MM.1S (cell line): ENCODE measurements around the gene CFAP73.
A peak's percentile ranks its signal among the peaks of the same experiment; 100 is the strongest.

Source experiments
- DNase-seq: peaks from one replicate; pipeline ENCODE4 v3.0.0-alpha.2; 2015
- H2AFZ ChIP-seq: fragments of 300-600 bp; sonication (generic); 2 replicates; pipeline ENCODE4 v1.6.0; 2016; ENCODE audit warnings: antibody characterized with exemption, low read length
- H3F3A ChIP-seq: fragments of 300-600 bp; sonication (generic); 2 replicates; pipeline ENCODE4 v1.6.1; 2016; ENCODE audit warnings: mild to moderate bottlenecking, antibody characterized with exemption, low read length, moderate library complexity, mixed read lengths; ENCODE audit not compliant: insufficient read depth
- H3K27ac ChIP-seq: fragments of 300-600 bp; sonication (generic); 2 replicates; pipeline ENCODE4 v1.5.1; 2016; ENCODE audit warnings: mild to moderate bottlenecking, low read length
- H3K27me3 ChIP-seq: fragments of 300-600 bp; sonication (generic); replicated peaks from 2 replicates; pipeline ENCODE4 v1.6.0; 2016; ENCODE audit warnings: low read length; ENCODE audit not compliant: insufficient read depth
- H3K36me3 ChIP-seq: fragments of 300-600 bp; sonication (generic); replicated peaks from 2 replicates; pipeline ENCODE4 v1.6.1; 2016; ENCODE audit warnings: mild to moderate bottlenecking, low read length, mixed read lengths; ENCODE audit not compliant: insufficient read depth
- H3K4me1 ChIP-seq: fragments of 300-600 bp; sonication (generic); 2 replicates; pipeline ENCODE4 v1.6.1; 2016; ENCODE audit warnings: low read length, mixed read lengths
- H3K4me2 ChIP-seq: fragments of 300-600 bp; sonication (generic); 2 replicates; pipeline ENCODE4 v1.6.0; 2016; ENCODE audit warnings: low read depth, low read length
- H3K4me3 ChIP-seq: fragments of 300-600 bp; sonication (generic); 2 replicates; pipeline ENCODE4 v1.5.1; 2016; ENCODE audit warnings: low read length, mixed read lengths
- H3K79me2 ChIP-seq: fragments of 300-600 bp; sonication (generic); 2 replicates; pipeline ENCODE4 v1.6.1; 2016; ENCODE audit warnings: mixed run types, low read length, mixed read lengths
- H3K9ac ChIP-seq: fragments of 300-600 bp; sonication (generic); 2 replicates; pipeline ENCODE4 v1.6.1; 2016; ENCODE audit warnings: low read length, mixed read lengths
- H3K9me2 ChIP-seq: fragments of 300-600 bp; sonication (generic); replicated peaks from 2 replicates; pipeline ENCODE4 v1.6.1; 2016; ENCODE audit warnings: mild to moderate bottlenecking, low read length, mixed read lengths; ENCODE audit not compliant: insufficient read depth
- H3K9me3 ChIP-seq: fragments of 300-600 bp; sonication (generic); replicated peaks from 2 replicates; pipeline ENCODE4 v1.6.1; 2016; ENCODE audit warnings: mild to moderate bottlenecking, low read length, mixed read lengths; ENCODE audit not compliant: insufficient read depth
- H4K20me1 ChIP-seq: fragments of 300-600 bp; sonication (generic); 2 replicates; pipeline ENCODE4 v1.6.1; 2016; ENCODE audit warnings: mild to moderate bottlenecking, low read length, moderate library complexity, mixed read lengths; ENCODE audit not compliant: insufficient read depth
- CTCF ChIP-seq: fragments of 300-600 bp; sonication (generic); IDR thresholded peaks from 2 replicates; pipeline ENCODE4 v1.5.1; 2016; ENCODE audit warnings: antibody characterized with exemption, low read length, mixed read lengths
- EZH2 ChIP-seq: fragments of 300-600 bp; sonication (generic); optimal IDR thresholded peaks from 2 replicates; pipeline ENCODE3; 2017; ENCODE audit warnings: low read depth, mild to moderate bottlenecking, antibody characterized with exemption, low read length, mixed read lengths
- EZH2phosphoT487 ChIP-seq: fragments of 300-600 bp; sonication (generic); IDR thresholded peaks from 2 replicates; pipeline ENCODE4 v1.6.1; 2018; ENCODE audit warnings: antibody characterized with exemption, low read length

The CFAP73 gene

GRCh38 chr12:113173081-113173698 lies 23.7 kb downstream of the CFAP73 start:
- H3K36me3 ChIP-seq, result no peaks in the 10 kb centered on the region
- no peaks in the 10 kb centered on the region for H3K9me2 ChIP-seq
- H3K9me3 ChIP-seq, result no peaks in the 10 kb centered on the region
- peak overlapping the region; percentile 10; the same call in 1 of the 2 replicates for H3K27ac ChIP-seq
- peak; percentile 46 for DNase-seq
- H3K4me3 ChIP-seq, result no peak overlapping the region
- H3F3A ChIP-seq, result no peaks in the 10 kb centered on the region
- H3K9ac ChIP-seq, result no peak overlapping the region
- no peaks in the 10 kb centered on the region; the same call in 1 of the 2 replicates for H3K4me1 ChIP-seq
- H3K4me2 ChIP-seq, result no peak overlapping the region
- H3K27me3 ChIP-seq, result no peaks in the 10 kb centered on the region
- TF ChIP-seq EZH2 (no peak), CTCF (no peak), EZH2phosphoT487 (no peak)
- H4K20me1 ChIP-seq, result no peaks in the 10 kb centered on the region
- H3K79me2 ChIP-seq, result no peaks in the 10 kb centered on the region
- H2AFZ ChIP-seq, result no peak overlapping the region

- no peaks in the 10 kb centered on the region; the same call in 1 of the 2 replicates for H3K4me1 ChIP-seq
- H2AFZ ChIP-seq, result no peak overlapping the region
- TF ChIP-seq EZH2phosphoT487, result no peak
- TF ChIP-seq CTCF, result peak; percentile 68
- no peak overlapping the region for H3K9ac ChIP-seq
- H4K20me1 ChIP-seq, result no peaks in the 10 kb centered on the region
- no peaks in the 10 kb centered on the region for H3K9me3 ChIP-seq
- DNase-seq, result peak; percentile 28
- no peaks in the 10 kb centered on the region for H3F3A ChIP-seq
- no peaks in the 10 kb centered on the region for H3K36me3 ChIP-seq
- H3K9me2 ChIP-seq, result no peaks in the 10 kb centered on the region
- no peaks in the 10 kb centered on the region for H3K79me2 ChIP-seq
- no peaks in the 10 kb centered on the region for H3K27me3 ChIP-seq
- H3K4me3 ChIP-seq, result no peak overlapping the region
- H3K27ac ChIP-seq, result no peak overlapping the region
- no peak overlapping the region for H3K4me2 ChIP-seq
Observed at GRCh38 chr12:113174461-113175384, 25.2 kb downstream of the CFAP73 start.

GRCh38 chr12:113179023-113179422 lies 29.5 kb downstream of the CFAP73 start:
- H3K36me3 ChIP-seq, result no peaks in the 10 kb centered on the region
- H3K9me2 ChIP-seq, result no peaks in the 10 kb centered on the region
- H3K27ac ChIP-seq, result no peak overlapping the region
- H3K4me1 ChIP-seq, result no peaks in the 10 kb centered on the region
- no peaks in the 10 kb centered on the region for H4K20me1 ChIP-seq
- TF ChIP-seq EZH2 (no peak), CTCF (no peak), EZH2phosphoT487 (no peak)
- H3K9ac ChIP-seq, result no peak overlapping the region
- H2AFZ ChIP-seq, result no peak overlapping the region
- H3K4me3 ChIP-seq, result no peak overlapping the region
- no peak for DNase-seq
- no peaks in the 10 kb centered on the region for H3F3A ChIP-seq
- peaks cover 24% of the 10 kb centered on the region for H3K79me2 ChIP-seq
- H3K4me2 ChIP-seq, result no peak overlapping the region
- no peaks in the 10 kb centered on the region for H3K9me3 ChIP-seq
- H3K27me3 ChIP-seq, result no peaks in the 10 kb centered on the region
